ENCODE results near the gene CRELD2. TPM values are rescaled to one million over a fixed set of nuclear protein-coding genes. Genes with fewer than 3 reads are reported as not detected.

CRELD2 gene
- polyA plus RNA-seq, 1 donor from 2014 or later = 83.2 TPM

DNA sequence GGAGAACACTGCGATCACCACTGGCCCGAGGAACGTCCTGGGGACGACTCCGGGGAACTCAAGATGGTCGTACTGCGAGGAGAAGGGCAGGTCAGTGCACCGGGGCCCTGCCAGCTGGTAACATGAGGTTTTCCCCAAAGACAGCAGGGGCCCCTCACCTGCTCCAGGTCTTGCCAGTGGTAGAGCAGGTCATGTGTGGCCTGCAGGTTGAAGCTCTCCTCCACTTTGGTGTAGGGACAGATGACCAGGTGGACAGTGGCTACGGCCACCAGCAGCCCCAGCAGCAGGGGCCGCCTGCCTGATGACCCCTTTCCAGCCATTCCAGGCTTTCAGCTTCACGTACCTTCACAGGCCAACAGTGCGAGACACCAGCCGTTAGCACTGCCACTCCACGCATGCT lies 5.0 kb upstream of the CRELD2 start:
- Histone ChIP-seq H3K9ac (ENCODE audit: low read length) (no peak overlapping the region), H3K4me3 (ENCODE audit: low read length) (no peak overlapping the region), H3K9me2 (ENCODE audit: insufficient read depth, low read length) (no peaks in the 10 kb centered on the region), H3K27ac (ENCODE audit: low read length) (no peak overlapping the region), H2AFZ (ENCODE audit: low read depth, low read length) (no peak overlapping the region), H3K9me3 (ENCODE audit: low read length) (no peaks in the 10 kb centered on the region), H3K79me2 (replicated peaks; ENCODE audit: insufficient read depth, low read length) (peaks cover 10% of the 10 kb centered on the region), H3K27me3 (ENCODE audit: insufficient read depth, low read depth, low read length) (no peaks in the 10 kb centered on the region), H3K36me3 (ENCODE audit: insufficient read depth, low read length) (no peaks in the 10 kb centered on the region), H4K20me1 (ENCODE audit: insufficient read depth) (no peaks in the 10 kb centered on the region), H3K4me2 (ENCODE audit: low read length) (no peak overlapping the region), H3F3A (ENCODE audit: insufficient read depth, low read length, poor library complexity, severe bottlenecking) (no peaks in the 10 kb centered on the region)
- no peak for TF ChIP-seq MXI1 (conservative IDR thresholded peaks at IDR 0.05; ENCODE audit: poor library complexity, severe bottlenecking)
- TF ChIP-seq EP300 (conservative IDR thresholded peaks at IDR 0.05; ENCODE audit: poor library complexity, severe bottlenecking) = no peak
- TF ChIP-seq, protein P1, sequence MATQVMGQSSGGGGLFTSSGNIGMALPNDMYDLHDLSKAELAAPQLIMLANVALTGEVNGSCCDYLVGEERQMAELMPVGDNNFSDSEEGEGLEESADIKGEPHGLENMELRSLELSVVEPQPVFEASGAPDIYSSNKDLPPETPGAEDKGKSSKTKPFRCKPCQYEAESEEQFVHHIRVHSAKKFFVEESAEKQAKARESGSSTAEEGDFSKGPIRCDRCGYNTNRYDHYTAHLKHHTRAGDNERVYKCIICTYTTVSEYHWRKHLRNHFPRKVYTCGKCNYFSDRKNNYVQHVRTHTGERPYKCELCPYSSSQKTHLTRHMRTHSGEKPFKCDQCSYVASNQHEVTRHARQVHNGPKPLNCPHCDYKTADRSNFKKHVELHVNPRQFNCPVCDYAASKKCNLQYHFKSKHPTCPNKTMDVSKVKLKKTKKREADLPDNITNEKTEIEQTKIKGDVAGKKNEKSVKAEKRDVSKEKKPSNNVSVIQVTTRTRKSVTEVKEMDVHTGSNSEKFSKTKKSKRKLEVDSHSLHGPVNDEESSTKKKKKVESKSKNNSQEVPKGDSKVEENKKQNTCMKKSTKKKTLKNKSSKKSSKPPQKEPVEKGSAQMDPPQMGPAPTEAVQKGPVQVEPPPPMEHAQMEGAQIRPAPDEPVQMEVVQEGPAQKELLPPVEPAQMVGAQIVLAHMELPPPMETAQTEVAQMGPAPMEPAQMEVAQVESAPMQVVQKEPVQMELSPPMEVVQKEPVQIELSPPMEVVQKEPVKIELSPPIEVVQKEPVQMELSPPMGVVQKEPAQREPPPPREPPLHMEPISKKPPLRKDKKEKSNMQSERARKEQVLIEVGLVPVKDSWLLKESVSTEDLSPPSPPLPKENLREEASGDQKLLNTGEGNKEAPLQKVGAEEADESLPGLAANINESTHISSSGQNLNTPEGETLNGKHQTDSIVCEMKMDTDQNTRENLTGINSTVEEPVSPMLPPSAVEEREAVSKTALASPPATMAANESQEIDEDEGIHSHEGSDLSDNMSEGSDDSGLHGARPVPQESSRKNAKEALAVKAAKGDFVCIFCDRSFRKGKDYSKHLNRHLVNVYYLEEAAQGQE (IDR thresholded peaks at IDR 0.05; ENCODE audit: borderline replicate concordance) = no peak
- TF ChIP-seq SMC3 (conservative IDR thresholded peaks at IDR 0.05; ENCODE audit: poor library complexity) = no peak
- TF ChIP-seq POLR2AphosphoS5 (IDR thresholded peaks at IDR 0.05) = no peak
- TF ChIP-seq, protein P2, sequence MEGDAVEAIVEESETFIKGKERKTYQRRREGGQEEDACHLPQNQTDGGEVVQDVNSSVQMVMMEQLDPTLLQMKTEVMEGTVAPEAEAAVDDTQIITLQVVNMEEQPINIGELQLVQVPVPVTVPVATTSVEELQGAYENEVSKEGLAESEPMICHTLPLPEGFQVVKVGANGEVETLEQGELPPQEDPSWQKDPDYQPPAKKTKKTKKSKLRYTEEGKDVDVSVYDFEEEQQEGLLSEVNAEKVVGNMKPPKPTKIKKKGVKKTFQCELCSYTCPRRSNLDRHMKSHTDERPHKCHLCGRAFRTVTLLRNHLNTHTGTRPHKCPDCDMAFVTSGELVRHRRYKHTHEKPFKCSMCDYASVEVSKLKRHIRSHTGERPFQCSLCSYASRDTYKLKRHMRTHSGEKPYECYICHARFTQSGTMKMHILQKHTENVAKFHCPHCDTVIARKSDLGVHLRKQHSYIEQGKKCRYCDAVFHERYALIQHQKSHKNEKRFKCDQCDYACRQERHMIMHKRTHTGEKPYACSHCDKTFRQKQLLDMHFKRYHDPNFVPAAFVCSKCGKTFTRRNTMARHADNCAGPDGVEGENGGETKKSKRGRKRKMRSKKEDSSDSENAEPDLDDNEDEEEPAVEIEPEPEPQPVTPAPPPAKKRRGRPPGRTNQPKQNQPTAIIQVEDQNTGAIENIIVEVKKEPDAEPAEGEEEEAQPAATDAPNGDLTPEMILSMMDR (IDR thresholded peaks at IDR 0.05; ENCODE audit: poor library complexity, severe bottlenecking) = no peak
- no peak for TF ChIP-seq EZH2 (IDR thresholded peaks at IDR 0.05; ENCODE audit: borderline replicate concordance, insufficient read depth, low read length, poor library complexity, severe bottlenecking)
- no peak for TF ChIP-seq TAF1 (IDR thresholded peaks at IDR 0.05; ENCODE audit: low read depth)
- TF ChIP-seq RAD21 (conservative IDR thresholded peaks at IDR 0.05) = no peak

DNA sequence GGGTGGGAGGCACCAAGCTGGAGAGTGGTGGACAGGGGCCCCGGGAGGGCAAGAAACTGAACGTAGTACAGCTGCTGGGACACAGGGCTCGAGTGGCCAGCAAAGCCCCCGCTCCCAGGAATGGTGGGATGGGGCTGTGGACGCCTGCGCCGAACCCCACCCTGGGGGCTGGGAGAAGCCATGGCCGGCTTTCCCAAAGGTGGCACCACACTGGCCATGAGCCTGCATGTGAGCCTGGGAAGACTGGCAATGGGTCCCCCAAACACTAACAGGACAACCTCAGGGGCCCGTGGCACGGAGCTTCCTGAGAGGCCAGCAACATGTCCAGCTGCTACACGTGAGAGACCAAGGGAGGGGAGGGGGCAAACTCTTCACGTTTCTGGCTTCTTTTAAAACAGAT lies 4.2 kb upstream of the CRELD2 start:
- Histone ChIP-seq H2AFZ (ENCODE audit: low read depth, low read length) (no peak overlapping the region), H3K4me2 (ENCODE audit: low read length) (no peak overlapping the region), H3K27ac (ENCODE audit: low read length) (no peak overlapping the region), H3F3A (ENCODE audit: insufficient read depth, low read length, poor library complexity, severe bottlenecking) (no peaks in the 10 kb centered on the region), H3K36me3 (ENCODE audit: insufficient read depth, low read length) (no peaks in the 10 kb centered on the region), H3K4me3 (ENCODE audit: low read length) (no peak overlapping the region), H4K20me1 (ENCODE audit: insufficient read depth) (no peaks in the 10 kb centered on the region), H3K9me2 (ENCODE audit: insufficient read depth, low read length) (no peaks in the 10 kb centered on the region), H3K9ac (ENCODE audit: low read length) (no peak overlapping the region), H3K9me3 (ENCODE audit: low read length) (no peaks in the 10 kb centered on the region), H3K27me3 (ENCODE audit: insufficient read depth, low read depth, low read length) (no peaks in the 10 kb centered on the region), H3K79me2 (replicated peaks; ENCODE audit: insufficient read depth, low read length) (peaks cover 10% of the 10 kb centered on the region)
- TF ChIP-seq EZH2 (IDR thresholded peaks at IDR 0.05; ENCODE audit: borderline replicate concordance, insufficient read depth, low read length, poor library complexity, severe bottlenecking) (no peak), RAD21 (conservative IDR thresholded peaks at IDR 0.05) (no peak), MXI1 (conservative IDR thresholded peaks at IDR 0.05; ENCODE audit: poor library complexity, severe bottlenecking) (no peak), POLR2AphosphoS5 (IDR thresholded peaks at IDR 0.05) (no peak)

Data from neural cell (in vitro differentiated cells).